Stomach smooth muscle (tissue), 2 donors: Measurements from ENCODE around the gene EAF2.
"Not testable (repeated sequence)": the region's sequence is repeated elsewhere in the genome, so short reads cannot be mapped to it uniquely, and the experiment has no call there.

Experiments
- H3K27ac ChIP-seq: one replicate; pipeline ENCODE4 v1.7.0; 2013; ENCODE audit warnings: mild to moderate bottlenecking, low read length, inconsistent platforms
- H3K27me3 ChIP-seq, 2 donors: one replicate each; pipeline ENCODE4 v1.7.0; 2013; ENCODE audit warnings: low read length in 2 of 2; ENCODE audit not compliant: insufficient read depth in 2 of 2, control insufficient read depth in 1 of 2
- H3K36me3 ChIP-seq, 2 donors: one replicate each; pipeline ENCODE4 v1.7.0; 2013; ENCODE audit warnings: low read length in 2 of 2; ENCODE audit not compliant: control insufficient read depth in 2 of 2, insufficient read depth in 2 of 2
- H3K4me1 ChIP-seq: one replicate; pipeline ENCODE4 v1.7.0; 2013; ENCODE audit warnings: low read length; ENCODE audit not compliant: control insufficient read depth, insufficient read depth
- H3K4me3 ChIP-seq, 2 donors: one replicate each; pipeline ENCODE4 v1.7.0; 2013; ENCODE audit warnings: low read length in 2 of 2
- H3K9ac ChIP-seq, 2 donors: one replicate each; pipeline ENCODE4 v1.7.0; 2013; ENCODE audit warnings: low read length in 2 of 2, mild to moderate bottlenecking in 1 of 2
- H3K9me3 ChIP-seq, 2 donors: one replicate each; pipeline ENCODE4 v1.7.0; 2013; ENCODE audit warnings: low read length in 2 of 2; ENCODE audit not compliant: control insufficient read depth in 2 of 2
- donor health status: healthy.
- donor health status: Pancreatic carcinoma.

EAF2 gene

DNA sequence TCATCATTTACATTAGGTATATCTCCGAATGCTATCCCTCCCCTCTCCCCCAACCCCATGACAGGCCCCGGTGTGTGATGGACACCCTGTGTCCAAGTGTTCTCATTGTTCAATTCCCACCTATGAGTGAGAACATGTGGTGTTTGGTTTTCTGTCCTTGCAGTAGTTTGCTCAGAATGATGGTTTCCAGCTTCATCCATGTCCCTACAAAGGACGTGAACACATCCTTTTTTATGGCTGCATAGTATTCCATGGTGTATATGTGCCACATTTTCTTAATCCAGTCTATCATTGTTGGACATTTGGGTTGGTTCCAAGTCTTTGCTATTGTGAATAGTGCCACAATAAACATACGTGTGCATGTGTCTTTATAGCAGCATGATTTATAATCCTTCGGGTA lies 22.8 kb downstream of the EAF2 start:
- H3K4me3 ChIP-seq, H3K9me3 ChIP-seq, H3K4me1 ChIP-seq, H3K27me3 ChIP-seq, H3K9ac ChIP-seq, H3K27ac ChIP-seq, H3K36me3 ChIP-seq: not testable (repeated sequence)

DNA sequence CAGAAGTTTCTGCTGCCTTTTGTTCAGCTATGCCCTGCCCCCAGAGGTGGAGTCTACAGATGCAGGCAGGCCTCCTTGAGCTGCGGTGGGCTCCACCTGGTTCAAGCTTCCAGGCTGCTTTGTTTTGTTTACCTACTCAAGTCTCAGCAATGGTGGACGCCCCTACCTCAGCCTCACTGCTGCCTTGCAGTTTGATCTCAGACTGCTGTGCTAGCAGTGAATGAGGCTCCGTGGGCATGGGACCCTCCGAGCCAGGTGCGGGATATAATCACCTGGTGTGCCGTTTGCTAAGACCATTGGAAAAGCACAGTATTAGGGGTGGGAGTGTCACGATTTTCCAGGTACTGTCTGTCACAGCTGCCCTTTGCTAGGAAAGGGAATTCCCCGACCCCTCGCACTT lies 28.2 kb downstream of the EAF2 start:
- H3K27ac ChIP-seq, H3K4me1 ChIP-seq, H3K9ac ChIP-seq, H3K36me3 ChIP-seq, H3K9me3 ChIP-seq, H3K27me3 ChIP-seq, H3K4me3 ChIP-seq: not testable (repeated sequence)

DNA sequence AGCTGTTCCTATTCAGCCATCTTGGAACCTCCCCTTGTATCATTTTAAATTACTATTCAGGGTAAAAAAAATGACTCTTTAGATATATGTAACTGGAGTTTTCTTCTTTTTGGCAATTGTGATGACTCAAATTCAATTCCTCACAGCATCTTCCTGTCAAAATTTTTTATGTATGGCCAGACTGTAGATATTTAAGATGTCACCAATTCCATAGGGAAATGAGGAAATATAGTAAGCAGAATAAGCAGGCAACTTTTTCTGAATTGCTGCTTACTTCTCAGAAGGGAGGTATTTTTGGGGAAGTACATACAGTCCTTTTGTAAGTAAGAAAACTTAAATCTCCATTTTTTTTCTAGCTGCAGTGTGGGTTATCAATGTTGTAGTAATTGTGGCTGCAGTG lies 28.8 kb downstream of the EAF2 start:
- no peaks in the 10 kb centered on the region for H3K9me3 ChIP-seq
- no peaks in the 10 kb centered on the region for H3K27me3 ChIP-seq
- H3K27ac ChIP-seq, result no peak overlapping the region
- H3K36me3 ChIP-seq, result no peaks in the 10 kb centered on the region
- no peak overlapping the region for H3K4me3 ChIP-seq
- no peak overlapping the region for H3K9ac ChIP-seq
- H3K4me1 ChIP-seq, result no peaks in the 10 kb centered on the region

- Histone ChIP-seq H3K4me3 (no peak overlapping the region), H3K9me3 (no peaks in the 10 kb centered on the region), H3K36me3 (no peaks in the 10 kb centered on the region), H3K4me1 (no peaks in the 10 kb centered on the region), H3K9ac (no peak overlapping the region), H3K27me3 (no peaks in the 10 kb centered on the region), H3K27ac (no peak overlapping the region)
Measured at GRCh38 chr3:121869736-121870135, 34.7 kb downstream of the EAF2 start.

DNA sequence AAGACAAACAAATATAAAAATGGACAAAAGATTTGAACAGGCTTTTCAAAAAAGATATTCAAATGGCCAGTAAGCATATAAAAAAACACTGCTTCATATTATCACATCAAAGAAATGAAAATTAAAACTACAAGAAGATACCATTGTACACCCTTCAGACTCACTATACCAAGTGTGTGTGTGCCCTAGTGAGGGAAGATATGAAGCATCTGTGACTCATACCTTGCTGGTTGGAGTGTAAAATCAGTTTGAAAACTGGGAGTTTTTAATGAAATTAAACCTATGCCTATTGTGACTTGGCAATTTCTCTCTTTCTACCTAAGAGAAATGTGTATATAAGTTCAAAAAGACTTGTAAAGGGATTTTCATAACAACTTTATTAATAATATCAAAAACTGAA lies 35.7 kb downstream of the EAF2 start:
- Histone ChIP-seq H3K9me3 (no peaks in the 10 kb centered on the region), H3K27me3 (no peaks in the 10 kb centered on the region), H3K4me1 (no peaks in the 10 kb centered on the region)

DNA sequence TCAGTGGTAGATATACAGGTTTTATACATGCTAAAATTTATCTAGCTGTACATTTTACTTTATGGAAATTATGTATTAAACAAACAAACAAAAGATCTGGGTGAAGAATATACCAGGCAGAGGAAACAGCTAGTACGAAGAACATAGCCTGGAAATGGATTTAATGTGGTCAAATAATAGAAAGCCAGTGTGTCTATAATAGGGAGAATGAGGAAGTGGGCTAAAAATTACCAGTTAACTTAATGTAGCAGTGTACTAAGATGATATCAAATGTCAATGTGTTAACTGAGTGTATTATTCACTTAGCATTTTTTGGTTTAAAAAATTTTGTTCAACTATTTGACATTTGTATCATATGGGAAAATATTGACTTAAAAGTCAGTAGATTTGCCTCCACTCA lies 36.4 kb downstream of the EAF2 start:
- no peaks in the 10 kb centered on the region for H3K9me3 ChIP-seq
- no peaks in the 10 kb centered on the region for H3K4me1 ChIP-seq
- no peak overlapping the region for H3K9ac ChIP-seq
- no peak overlapping the region for H3K4me3 ChIP-seq
- no peaks in the 10 kb centered on the region for H3K27me3 ChIP-seq
- no peaks in the 10 kb centered on the region for H3K36me3 ChIP-seq
- H3K27ac ChIP-seq, result no peak overlapping the region

More for the DNA sequence above, 35.7 kb downstream of the EAF2 start:
- Histone ChIP-seq H3K36me3 (no peaks in the 10 kb centered on the region), H3K27ac (no peak overlapping the region), H3K4me3 (no peak overlapping the region), H3K9ac (no peak overlapping the region)

DNA sequence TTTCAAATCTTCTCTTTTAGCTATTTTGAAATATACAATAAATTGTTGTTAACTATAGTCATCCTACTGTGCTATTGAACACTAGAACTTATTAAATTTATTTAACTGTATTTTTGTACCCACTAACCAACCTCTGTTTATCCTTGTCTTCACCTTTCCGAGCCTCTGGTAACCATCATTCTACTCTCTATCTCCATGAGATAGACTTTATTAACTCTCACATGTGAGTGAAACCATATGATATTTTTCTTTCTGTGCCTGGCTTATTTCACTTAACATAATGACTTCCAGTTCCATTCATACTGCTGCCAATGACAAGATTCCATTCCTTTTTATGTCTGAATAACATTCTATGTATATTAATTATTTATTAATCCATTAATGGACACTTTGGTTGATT lies 43.4 kb downstream of the EAF2 start:
- Histone ChIP-seq H3K4me3 (no peak overlapping the region), H3K9ac (no peak overlapping the region), H3K27ac (no peak overlapping the region), H3K9me3 (no peaks in the 10 kb centered on the region), H3K4me1 (no peaks in the 10 kb centered on the region), H3K36me3 (no peaks in the 10 kb centered on the region), H3K27me3 (no peaks in the 10 kb centered on the region)

DNA sequence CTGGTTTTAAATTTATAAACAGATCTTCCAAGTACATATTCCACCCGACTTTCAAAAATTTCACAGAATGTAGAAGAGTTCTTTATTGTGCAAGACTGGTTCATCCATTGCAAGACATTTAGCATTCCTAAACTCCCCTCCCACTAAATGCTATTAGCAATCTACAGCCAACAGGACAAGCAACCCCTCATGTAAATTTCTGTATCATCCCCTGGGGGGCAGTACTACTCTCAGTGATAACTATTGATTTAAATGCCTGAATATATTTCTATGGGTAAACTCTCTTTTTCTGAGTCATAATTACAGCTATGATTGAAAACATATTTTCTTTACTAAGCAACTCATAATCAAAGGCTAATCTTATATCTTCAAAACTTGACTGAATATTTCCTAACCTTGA lies 48.5 kb downstream of the EAF2 start:
- Histone ChIP-seq H3K36me3 (no peaks in the 10 kb centered on the region), H3K27ac (no peak overlapping the region), H3K9me3 (no peaks in the 10 kb centered on the region), H3K4me1 (no peaks in the 10 kb centered on the region), H3K4me3 (no peak overlapping the region), H3K9ac (no peak overlapping the region), H3K27me3 (no peaks in the 10 kb centered on the region)

DNA sequence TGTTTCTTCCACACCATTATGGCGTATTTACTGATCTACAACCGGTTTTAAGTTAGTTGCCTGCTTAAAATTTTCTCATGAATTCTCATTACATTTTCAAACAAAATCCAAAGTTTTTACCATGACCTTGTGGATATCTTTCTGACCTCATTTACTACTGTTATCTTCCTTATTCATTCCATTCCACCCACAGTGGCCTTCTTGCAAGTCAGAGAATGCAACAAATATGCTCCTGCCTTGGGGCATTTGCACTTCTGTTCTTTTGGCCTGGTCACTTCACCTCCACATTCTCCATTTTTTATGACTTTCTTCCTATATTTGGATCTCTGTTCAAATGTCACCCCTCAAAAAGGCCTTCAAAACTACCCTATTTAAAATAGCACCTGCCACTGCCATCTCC lies 50.4 kb downstream of the EAF2 start:
- no peak overlapping the region for H3K4me3 ChIP-seq
- no peaks in the 10 kb centered on the region for H3K36me3 ChIP-seq
- H3K27ac ChIP-seq, result no peak overlapping the region
- no peaks in the 10 kb centered on the region for H3K4me1 ChIP-seq
- no peaks in the 10 kb centered on the region for H3K27me3 ChIP-seq
- H3K9ac ChIP-seq, result no peak overlapping the region
- no peaks in the 10 kb centered on the region for H3K9me3 ChIP-seq

GRCh38 chr3:121894301-121894990 lies 59.4 kb downstream of the EAF2 start, which contains the start of gene SLC15A2:
TSS of gene SLC15A2 (plus strand) at chr3:121894401. CDS start at chr3:121894477, 76 bp downstream.
- Histone ChIP-seq H3K36me3 (no peaks in the 10 kb centered on the region), H3K9ac (peak within 1 kb of the TSS in 1 of 2 donors; percentile 30), H3K27ac (no peak within 1 kb of the TSS), H3K4me1 (peaks cover 3% of the 10 kb centered on the region), H3K4me3 (no peak within 1 kb of the TSS), H3K9me3 (no peaks in the 10 kb centered on the region), H3K27me3 (no peaks in the 10 kb centered on the region)

DNA sequence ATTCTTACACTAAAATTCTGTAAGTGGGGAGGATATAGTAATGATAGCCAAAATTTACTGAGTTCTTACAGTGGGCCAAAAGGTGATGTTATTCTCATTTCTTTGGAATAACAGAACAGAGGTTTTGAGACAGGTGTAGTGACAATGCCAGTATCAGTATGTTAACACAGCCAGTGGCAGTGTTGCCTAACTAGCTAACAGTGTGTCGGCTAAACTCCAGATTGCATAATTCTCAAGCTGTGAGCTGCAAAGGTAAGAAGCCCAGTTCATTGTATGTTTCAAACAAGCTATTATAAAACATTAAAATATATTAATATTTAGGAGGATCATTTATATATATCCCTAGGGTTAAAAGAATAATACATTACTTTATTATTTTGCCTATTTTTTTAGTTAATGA lies 60.1 kb downstream of the EAF2 start:
- Histone ChIP-seq H3K9me3 (no peaks in the 10 kb centered on the region), H3K27ac (no peak overlapping the region), H3K27me3 (no peaks in the 10 kb centered on the region), H3K4me3 (no peak overlapping the region), H3K9ac (no peak overlapping the region), H3K4me1 (peaks cover 3% of the 10 kb centered on the region), H3K36me3 (no peaks in the 10 kb centered on the region)
